ENCODE results near the gene PRSS50. TPM values are rescaled to one million over a fixed set of nuclear protein-coding genes. Genes with fewer than 3 reads are reported as not detected.

The PRSS50 gene
- total RNA-seq, 6 experiments from 2014 or later: 0.07 to 0.42 (median 0.13) TPM; not detected in 2

DNA sequence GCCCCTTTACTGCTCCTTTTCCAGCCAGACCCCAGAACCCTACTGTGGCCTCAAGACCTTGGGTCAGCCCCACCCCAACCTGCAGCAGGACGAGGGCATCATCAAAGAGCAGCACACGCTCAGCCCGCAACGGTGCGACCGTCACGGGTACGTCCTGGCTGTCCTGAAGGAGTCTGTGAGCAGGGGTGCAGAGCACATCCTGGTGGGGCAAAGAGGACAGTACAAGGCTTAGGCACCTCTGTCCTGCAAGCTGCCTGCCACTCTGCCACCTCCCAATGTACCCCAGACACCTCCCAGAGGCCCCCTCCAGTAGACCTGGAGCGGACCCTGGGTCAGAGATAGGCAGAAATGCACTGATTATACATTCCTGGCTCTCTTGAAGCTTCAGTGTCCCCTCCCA, 32.2 kb downstream of the PRSS50 start:
- no peaks in the 10 kb centered on the region for H3K9me3 ChIP-seq
- no peak overlapping the region for H3K27ac ChIP-seq
- no peak overlapping the region for H3K4me3 ChIP-seq
- no peaks in the 10 kb centered on the region for H3K36me3 ChIP-seq
- no peaks in the 10 kb centered on the region for H3K27me3 ChIP-seq
- DNase-seq: no peak
- intact Hi-C loops (cut with DNase I): no loop called here
- 100% methylated on average over 6 of the region's 9 CpGs for WGBS (ENCODE audit: insufficient coverage, low coverage, low lambda C conversion rate, missing lambda C conversion rate)
- no peak for ATAC-seq
- no peaks in the 10 kb centered on the region for H3K4me1 ChIP-seq
- TF ChIP-seq, protein P1, sequence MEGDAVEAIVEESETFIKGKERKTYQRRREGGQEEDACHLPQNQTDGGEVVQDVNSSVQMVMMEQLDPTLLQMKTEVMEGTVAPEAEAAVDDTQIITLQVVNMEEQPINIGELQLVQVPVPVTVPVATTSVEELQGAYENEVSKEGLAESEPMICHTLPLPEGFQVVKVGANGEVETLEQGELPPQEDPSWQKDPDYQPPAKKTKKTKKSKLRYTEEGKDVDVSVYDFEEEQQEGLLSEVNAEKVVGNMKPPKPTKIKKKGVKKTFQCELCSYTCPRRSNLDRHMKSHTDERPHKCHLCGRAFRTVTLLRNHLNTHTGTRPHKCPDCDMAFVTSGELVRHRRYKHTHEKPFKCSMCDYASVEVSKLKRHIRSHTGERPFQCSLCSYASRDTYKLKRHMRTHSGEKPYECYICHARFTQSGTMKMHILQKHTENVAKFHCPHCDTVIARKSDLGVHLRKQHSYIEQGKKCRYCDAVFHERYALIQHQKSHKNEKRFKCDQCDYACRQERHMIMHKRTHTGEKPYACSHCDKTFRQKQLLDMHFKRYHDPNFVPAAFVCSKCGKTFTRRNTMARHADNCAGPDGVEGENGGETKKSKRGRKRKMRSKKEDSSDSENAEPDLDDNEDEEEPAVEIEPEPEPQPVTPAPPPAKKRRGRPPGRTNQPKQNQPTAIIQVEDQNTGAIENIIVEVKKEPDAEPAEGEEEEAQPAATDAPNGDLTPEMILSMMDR (IDR thresholded peaks at IDR 0.05): no peak
- no peak for TF ChIP-seq POLR2A (IDR thresholded peaks at IDR 0.05)

DNA sequence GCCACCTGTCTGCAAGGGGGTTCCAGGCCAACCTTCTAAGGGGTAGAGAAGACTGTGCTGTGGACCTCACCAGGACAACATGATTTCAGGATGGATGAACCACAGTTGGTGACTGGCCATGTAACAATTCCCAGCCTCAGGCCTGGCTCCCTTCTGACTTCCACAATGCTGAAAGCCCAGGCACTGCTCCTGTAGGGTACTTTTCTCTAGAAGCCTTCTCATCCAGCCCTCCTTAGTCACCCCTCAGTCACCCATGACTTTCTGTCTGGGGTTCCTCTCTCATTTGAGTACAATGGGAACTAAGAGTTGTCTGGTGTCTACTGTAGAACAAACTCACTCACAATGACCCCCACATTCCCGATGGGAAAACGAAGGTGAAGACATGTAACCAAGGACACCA, 32.8 kb downstream of the PRSS50 start:
- H3K4me3 ChIP-seq: no peak overlapping the region
- DNase-seq (no peak), ATAC-seq (no peak)
- no peak for TF ChIP-seq POLR2A (IDR thresholded peaks at IDR 0.05)
- TF ChIP-seq, protein P1 (IDR thresholded peaks at IDR 0.05): no peak
- no peaks in the 10 kb centered on the region for H3K36me3 ChIP-seq
- no peak overlapping the region for H3K27ac ChIP-seq
- intact Hi-C loops (cut with DNase I): no loop called here
- no peaks in the 10 kb centered on the region for H3K9me3 ChIP-seq
- H3K27me3 ChIP-seq: no peaks in the 10 kb centered on the region
- 75% methylated on average over 2 of the region's 2 CpGs for WGBS (ENCODE audit: insufficient coverage, low coverage, low lambda C conversion rate, missing lambda C conversion rate)
- no peaks in the 10 kb centered on the region for H3K4me1 ChIP-seq

GRCh38 chr3:46682974-46683373, 34.7 kb downstream of the PRSS50 start:
- Histone ChIP-seq H3K4me3 (no peak overlapping the region), H3K27me3 (no peaks in the 10 kb centered on the region), H3K9me3 (no peaks in the 10 kb centered on the region), H3K27ac (no peak overlapping the region), H3K4me1 (no peaks in the 10 kb centered on the region), H3K36me3 (no peaks in the 10 kb centered on the region)
- TF ChIP-seq, protein P1 (IDR thresholded peaks at IDR 0.05): no peak
- TF ChIP-seq POLR2A (IDR thresholded peaks at IDR 0.05): no peak
- ATAC-seq: no peak
- intact Hi-C loops (cut with DNase I): no loop called here
- DNase-seq: no peak
- WGBS (ENCODE audit: insufficient coverage, low coverage, low lambda C conversion rate, missing lambda C conversion rate): 100% methylated on average over 1 of the region's 11 CpGs

DNA sequence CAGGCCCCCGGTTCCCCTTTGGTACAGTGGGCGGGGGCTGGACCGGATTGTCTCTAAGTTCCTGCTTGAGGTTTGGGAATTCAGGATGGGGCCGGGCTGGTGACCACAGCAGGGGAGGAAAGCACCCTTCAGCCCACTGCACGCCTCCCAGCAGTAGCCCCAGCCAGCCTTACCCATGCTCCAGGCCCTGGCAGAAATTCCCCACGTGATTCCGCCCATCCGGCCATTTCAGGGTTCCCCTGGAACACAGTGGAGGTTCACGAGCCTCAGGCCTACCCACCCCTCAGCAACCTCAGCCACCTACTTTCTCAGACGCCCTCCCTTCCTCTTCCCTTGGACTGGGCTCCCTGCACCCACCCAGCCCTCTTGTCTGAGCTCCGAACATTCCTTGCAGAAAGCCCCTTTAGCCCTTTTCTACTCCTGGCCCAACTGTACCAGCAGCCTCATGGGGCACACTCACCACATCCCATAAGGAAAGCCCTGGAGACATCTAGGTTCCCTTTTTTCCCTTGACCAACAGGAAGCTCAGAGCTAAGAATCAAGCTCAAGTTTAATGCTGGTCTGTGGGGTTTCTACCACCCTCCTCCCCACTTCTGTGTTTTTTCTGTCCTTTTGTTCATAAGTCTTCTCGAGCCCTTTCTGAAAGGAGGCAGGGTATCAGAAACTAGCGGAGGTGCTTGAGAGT, 35.7 kb downstream of the PRSS50 start:
- ATAC-seq (no peak), DNase-seq (no peak)
- Histone ChIP-seq H3K36me3 (no peaks in the 10 kb centered on the region), H3K4me1 (no peaks in the 10 kb centered on the region), H3K4me3 (no peak overlapping the region), H3K27ac (no peak overlapping the region), H3K27me3 (no peaks in the 10 kb centered on the region), H3K9me3 (no peaks in the 10 kb centered on the region)
- WGBS (ENCODE audit: insufficient coverage, low coverage, low lambda C conversion rate, missing lambda C conversion rate): 76% methylated on average over 6 of the region's 13 CpGs
- TF ChIP-seq, protein P1 (IDR thresholded peaks at IDR 0.05): no peak
- no peak for TF ChIP-seq POLR2A (IDR thresholded peaks at IDR 0.05)
- intact Hi-C loops (cut with DNase I): no loop called here

All from right lobe of liver (tissue), 6 donors.